ENCODE results near the gene SPTLC2.

The SPTLC2 gene

DNA sequence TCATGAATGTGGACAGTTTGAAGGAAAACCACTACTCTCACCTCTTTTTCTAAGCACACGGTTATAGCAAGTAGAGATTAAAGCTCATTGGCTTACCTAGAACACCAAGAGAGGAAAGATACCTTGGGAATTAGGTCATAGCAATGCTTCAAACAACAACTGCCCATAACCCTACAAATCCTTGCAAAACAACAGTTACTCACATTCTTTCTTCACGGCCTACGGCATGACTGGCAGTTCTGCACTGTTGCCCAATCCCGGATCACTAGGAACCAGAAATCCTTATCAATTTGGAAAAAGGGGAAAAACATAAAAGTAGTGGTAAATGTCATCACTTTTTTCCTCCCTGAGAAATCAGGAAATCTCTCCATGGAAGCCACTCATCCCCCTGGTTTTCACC lies 108.2 kb downstream of the SPTLC2 start:
- no peaks in the 10 kb centered on the region for H4K20me1 ChIP-seq (ENCODE audit: insufficient read depth)
- H3K4me2 ChIP-seq: no peak overlapping the region
- TF ChIP-seq, protein P1, sequence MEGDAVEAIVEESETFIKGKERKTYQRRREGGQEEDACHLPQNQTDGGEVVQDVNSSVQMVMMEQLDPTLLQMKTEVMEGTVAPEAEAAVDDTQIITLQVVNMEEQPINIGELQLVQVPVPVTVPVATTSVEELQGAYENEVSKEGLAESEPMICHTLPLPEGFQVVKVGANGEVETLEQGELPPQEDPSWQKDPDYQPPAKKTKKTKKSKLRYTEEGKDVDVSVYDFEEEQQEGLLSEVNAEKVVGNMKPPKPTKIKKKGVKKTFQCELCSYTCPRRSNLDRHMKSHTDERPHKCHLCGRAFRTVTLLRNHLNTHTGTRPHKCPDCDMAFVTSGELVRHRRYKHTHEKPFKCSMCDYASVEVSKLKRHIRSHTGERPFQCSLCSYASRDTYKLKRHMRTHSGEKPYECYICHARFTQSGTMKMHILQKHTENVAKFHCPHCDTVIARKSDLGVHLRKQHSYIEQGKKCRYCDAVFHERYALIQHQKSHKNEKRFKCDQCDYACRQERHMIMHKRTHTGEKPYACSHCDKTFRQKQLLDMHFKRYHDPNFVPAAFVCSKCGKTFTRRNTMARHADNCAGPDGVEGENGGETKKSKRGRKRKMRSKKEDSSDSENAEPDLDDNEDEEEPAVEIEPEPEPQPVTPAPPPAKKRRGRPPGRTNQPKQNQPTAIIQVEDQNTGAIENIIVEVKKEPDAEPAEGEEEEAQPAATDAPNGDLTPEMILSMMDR (conservative IDR thresholded peaks at IDR 0.05; ENCODE audit: low read depth, low read length): no peak
- H3K27me3 ChIP-seq (ENCODE audit: insufficient read depth, low read depth): no peaks in the 10 kb centered on the region
- no peak overlapping the region for H3K4me3 ChIP-seq (IDR thresholded peaks at IDR 0.05; ENCODE audit: insufficient read depth, low read depth, low read length)
- H3K36me3 ChIP-seq (ENCODE audit: insufficient read depth): no peaks in the 10 kb centered on the region
- H3K27ac ChIP-seq: no peak overlapping the region
- H3K79me2 ChIP-seq (ENCODE audit: insufficient read depth, low read depth): no peaks in the 10 kb centered on the region
- H3K9ac ChIP-seq: no peak overlapping the region
- no peaks in the 10 kb centered on the region for H3K4me1 ChIP-seq (ENCODE audit: low read depth, poor library complexity, severe bottlenecking)
- H2AFZ ChIP-seq (ENCODE audit: low read depth): no peak overlapping the region

DNA sequence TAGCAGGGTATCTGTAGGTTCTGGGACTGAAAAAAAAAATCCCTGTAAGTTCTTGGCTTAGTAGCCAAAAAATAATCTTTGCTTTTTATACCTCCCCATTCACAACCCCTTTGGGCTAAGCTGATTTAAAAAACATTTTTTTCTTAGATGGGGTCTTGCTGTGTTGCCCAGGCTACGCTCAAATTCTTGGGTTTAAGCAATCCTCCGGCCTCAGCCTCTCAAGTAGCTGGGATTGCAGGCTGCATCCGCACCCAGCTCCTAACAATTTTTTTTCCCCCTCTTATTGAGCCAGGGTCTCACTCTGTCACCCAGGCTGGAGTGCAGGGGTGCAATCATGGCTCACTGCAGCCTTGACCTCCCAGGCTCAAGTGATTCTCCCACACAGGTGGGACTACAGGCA lies 108.7 kb downstream of the SPTLC2 start:
- Histone ChIP-seq H4K20me1 (ENCODE audit: insufficient read depth) (no peaks in the 10 kb centered on the region), H3K4me1 (ENCODE audit: low read depth, poor library complexity, severe bottlenecking) (no peaks in the 10 kb centered on the region), H3K36me3 (ENCODE audit: insufficient read depth) (no peaks in the 10 kb centered on the region), H2AFZ (ENCODE audit: low read depth) (no peak overlapping the region), H3K4me2 (no peak overlapping the region), H3K79me2 (ENCODE audit: insufficient read depth, low read depth) (no peaks in the 10 kb centered on the region), H3K4me3 (IDR thresholded peaks at IDR 0.05; ENCODE audit: insufficient read depth, low read depth, low read length) (no peak overlapping the region), H3K27ac (no peak overlapping the region), H3K9ac (no peak overlapping the region), H3K27me3 (ENCODE audit: insufficient read depth, low read depth) (no peaks in the 10 kb centered on the region)
- TF ChIP-seq, protein P1 (conservative IDR thresholded peaks at IDR 0.05; ENCODE audit: low read depth, low read length): no peak

DNA sequence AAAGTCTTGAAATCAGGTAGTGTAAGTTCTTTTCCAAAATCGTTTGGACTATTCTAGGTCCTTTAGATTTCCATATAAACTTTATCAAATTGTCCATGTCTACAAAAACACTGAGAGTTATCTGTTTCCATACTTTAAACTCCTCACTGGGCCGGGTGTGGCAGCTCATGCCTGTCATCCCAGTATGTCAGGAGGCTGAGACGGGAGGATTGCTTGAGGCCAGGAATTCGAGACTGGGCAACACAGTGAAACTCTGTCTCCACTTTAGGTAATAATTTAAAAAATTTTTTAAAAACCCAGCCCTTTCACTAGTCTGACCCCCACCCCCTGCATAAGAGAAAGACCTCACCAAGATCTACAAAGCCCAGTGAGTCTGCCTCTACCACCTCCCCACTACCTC lies 111.4 kb downstream of the SPTLC2 start:
- TF ChIP-seq, protein P1 (conservative IDR thresholded peaks at IDR 0.05; ENCODE audit: low read depth, low read length): no peak
- Histone ChIP-seq H3K36me3 (ENCODE audit: insufficient read depth) (no peaks in the 10 kb centered on the region), H3K4me1 (ENCODE audit: low read depth, poor library complexity, severe bottlenecking) (no peaks in the 10 kb centered on the region), H3K27me3 (ENCODE audit: insufficient read depth, low read depth) (no peaks in the 10 kb centered on the region), H4K20me1 (ENCODE audit: insufficient read depth) (no peaks in the 10 kb centered on the region), H3K4me2 (no peak overlapping the region), H3K4me3 (IDR thresholded peaks at IDR 0.05; ENCODE audit: insufficient read depth, low read depth, low read length) (no peak overlapping the region), H3K9ac (no peak overlapping the region), H3K79me2 (ENCODE audit: insufficient read depth, low read depth) (no peaks in the 10 kb centered on the region), H2AFZ (ENCODE audit: low read depth) (no peak overlapping the region), H3K27ac (no peak overlapping the region)

DNA sequence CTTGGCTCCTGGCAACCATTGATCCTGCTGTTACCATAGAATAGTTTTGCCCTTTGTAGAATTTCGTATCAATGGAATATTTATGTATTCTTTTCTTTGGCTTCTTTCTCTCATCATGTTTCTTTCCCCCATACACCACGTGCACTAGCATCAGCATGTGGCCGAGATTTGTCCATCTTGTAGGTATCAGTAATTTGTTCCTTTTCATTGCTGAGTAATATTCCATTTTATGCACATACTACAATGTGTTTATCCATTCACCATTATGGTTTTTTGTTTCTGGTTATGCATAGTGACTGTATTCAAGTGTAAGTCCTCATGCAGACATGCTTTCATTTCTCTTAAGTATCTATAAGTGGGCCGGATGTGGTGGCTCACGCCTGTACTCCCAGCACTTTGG lies 113.3 kb downstream of the SPTLC2 start:
- H3K36me3 ChIP-seq (ENCODE audit: insufficient read depth): no peaks in the 10 kb centered on the region
- H3K4me3 ChIP-seq (IDR thresholded peaks at IDR 0.05; ENCODE audit: insufficient read depth, low read depth, low read length): no peak overlapping the region
- no peak overlapping the region for H2AFZ ChIP-seq (ENCODE audit: low read depth)
- H4K20me1 ChIP-seq (ENCODE audit: insufficient read depth): no peaks in the 10 kb centered on the region
- H3K27ac ChIP-seq: no peak overlapping the region
- H3K27me3 ChIP-seq (ENCODE audit: insufficient read depth, low read depth): no peaks in the 10 kb centered on the region
- no peaks in the 10 kb centered on the region for H3K4me1 ChIP-seq (ENCODE audit: low read depth, poor library complexity, severe bottlenecking)
- TF ChIP-seq, protein P1 (conservative IDR thresholded peaks at IDR 0.05; ENCODE audit: low read depth, low read length): no peak
- H3K4me2 ChIP-seq: no peak overlapping the region
- no peaks in the 10 kb centered on the region for H3K79me2 ChIP-seq (ENCODE audit: insufficient read depth, low read depth)
- H3K9ac ChIP-seq: no peak overlapping the region
